ENCODE data around the gene MC2R. TPM values are rescaled to one million over a fixed set of nuclear protein-coding genes. Genes with fewer than 3 reads are reported as not detected.
"Not testable (repeated sequence)": the region's sequence is repeated elsewhere in the genome, so short reads cannot be mapped to it uniquely, and the experiment has no call there.

Gene MC2R
- total RNA-seq, 1 donor from 2014 or later, result not detected

DNA sequence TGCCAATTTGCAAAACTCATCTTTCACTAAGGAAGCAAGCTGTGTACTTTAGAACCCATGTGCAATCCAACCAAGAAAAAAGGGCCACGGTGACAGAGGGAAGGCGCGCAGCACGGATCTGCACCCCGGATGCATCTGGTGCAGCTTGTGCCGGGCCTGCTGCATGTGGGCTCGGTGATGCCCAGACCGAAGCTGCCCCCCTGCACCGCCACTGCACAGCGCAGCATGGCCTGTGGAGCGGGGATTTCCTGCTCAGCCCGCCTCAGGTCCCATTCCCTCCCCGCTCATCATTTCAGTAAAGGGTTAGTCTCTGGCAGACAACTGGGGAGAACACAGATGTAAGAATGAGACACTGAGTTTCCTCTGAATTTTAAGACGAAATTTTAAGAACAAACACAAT, 43.0 kb downstream of the MC2R start:
- Histone ChIP-seq H3K27ac (no peak overlapping the region), H3K79me2 (ENCODE audit: low read depth) (no peaks in the 10 kb centered on the region), H3K4me1 (no peaks in the 10 kb centered on the region), H3K4me3 (no peak overlapping the region), H3K36me3 (no peaks in the 10 kb centered on the region), H3K4me2 (no peak overlapping the region), H3K9ac (no peak overlapping the region), H4K20me1 (ENCODE audit: low read depth) (no peaks in the 10 kb centered on the region), H3F3A (ENCODE audit: low read depth) (no peaks in the 10 kb centered on the region), H2AFZ (replicated peaks) (peak overlapping the region; percentile 34), H3K9me3 (ENCODE audit: low read depth) (no peaks in the 10 kb centered on the region), H3K27me3 (peaks cover 47% of the 10 kb centered on the region)
- Mint-ChIP-seq H3K9me3 (no peaks in the 10 kb centered on the region), H3K4me3 (no peak overlapping the region), H3K27me3 (ENCODE audit: insufficient read depth, low read depth) (peaks cover 11% of the 10 kb centered on the region), H3K27ac (no peak overlapping the region), H3K4me1 (peaks cover 5% of the 10 kb centered on the region), H3K36me3 (no peaks in the 10 kb centered on the region)
- TF ChIP-seq, protein P1, sequence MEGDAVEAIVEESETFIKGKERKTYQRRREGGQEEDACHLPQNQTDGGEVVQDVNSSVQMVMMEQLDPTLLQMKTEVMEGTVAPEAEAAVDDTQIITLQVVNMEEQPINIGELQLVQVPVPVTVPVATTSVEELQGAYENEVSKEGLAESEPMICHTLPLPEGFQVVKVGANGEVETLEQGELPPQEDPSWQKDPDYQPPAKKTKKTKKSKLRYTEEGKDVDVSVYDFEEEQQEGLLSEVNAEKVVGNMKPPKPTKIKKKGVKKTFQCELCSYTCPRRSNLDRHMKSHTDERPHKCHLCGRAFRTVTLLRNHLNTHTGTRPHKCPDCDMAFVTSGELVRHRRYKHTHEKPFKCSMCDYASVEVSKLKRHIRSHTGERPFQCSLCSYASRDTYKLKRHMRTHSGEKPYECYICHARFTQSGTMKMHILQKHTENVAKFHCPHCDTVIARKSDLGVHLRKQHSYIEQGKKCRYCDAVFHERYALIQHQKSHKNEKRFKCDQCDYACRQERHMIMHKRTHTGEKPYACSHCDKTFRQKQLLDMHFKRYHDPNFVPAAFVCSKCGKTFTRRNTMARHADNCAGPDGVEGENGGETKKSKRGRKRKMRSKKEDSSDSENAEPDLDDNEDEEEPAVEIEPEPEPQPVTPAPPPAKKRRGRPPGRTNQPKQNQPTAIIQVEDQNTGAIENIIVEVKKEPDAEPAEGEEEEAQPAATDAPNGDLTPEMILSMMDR (IDR thresholded peaks at IDR 0.05), result no peak
- no peak for DNase-seq (ENCODE audit: low spot score)

DNA sequence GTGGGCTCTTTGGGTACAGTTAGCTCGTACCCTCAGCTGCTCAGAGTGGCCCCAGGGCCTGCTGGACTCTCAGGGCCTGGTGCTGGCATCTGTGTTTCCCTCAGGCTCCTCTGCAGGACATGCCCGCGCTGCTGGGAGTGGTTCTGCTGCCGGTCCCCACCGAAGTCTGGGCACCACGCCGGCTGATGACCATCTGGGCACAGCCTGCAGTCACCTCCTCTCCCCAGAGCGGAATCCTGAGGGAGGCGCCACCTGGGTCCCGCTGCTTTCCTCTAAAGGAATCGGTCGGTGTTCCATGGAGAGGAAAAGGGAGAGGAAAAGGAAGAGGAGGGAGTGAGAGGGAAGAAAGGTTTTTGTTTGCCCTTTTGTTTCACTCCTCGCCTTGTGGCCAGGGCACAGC, 43.6 kb downstream of the MC2R start:
- no peaks in the 10 kb centered on the region for H4K20me1 ChIP-seq (ENCODE audit: low read depth)
- no peaks in the 10 kb centered on the region for H3K9me3 ChIP-seq (ENCODE audit: low read depth)
- no peak overlapping the region for H3K9ac ChIP-seq
- no peak overlapping the region for H3K27ac Mint-ChIP-seq
- H3K79me2 ChIP-seq (ENCODE audit: low read depth), result no peaks in the 10 kb centered on the region
- no peak overlapping the region for H3K4me3 ChIP-seq
- H3K9me3 Mint-ChIP-seq, result no peaks in the 10 kb centered on the region
- no peaks in the 10 kb centered on the region for H3K4me1 ChIP-seq
- H3K4me1 Mint-ChIP-seq, result peaks cover 5% of the 10 kb centered on the region
- TF ChIP-seq, protein P1 (IDR thresholded peaks at IDR 0.05), result no peak
- TF ChIP-seq EZH2phosphoT487 (IDR thresholded peaks at IDR 0.05) (no peak), EZH2 (IDR thresholded peaks at IDR 0.05) (no peak)
- H3K27me3 ChIP-seq, result peaks cover 54% of the 10 kb centered on the region
- peak overlapping the region; percentile 34 for H2AFZ ChIP-seq (replicated peaks)
- H3K27me3 Mint-ChIP-seq (ENCODE audit: insufficient read depth, low read depth), result peaks cover 14% of the 10 kb centered on the region
- no peak overlapping the region for H3K4me3 Mint-ChIP-seq
- no peaks in the 10 kb centered on the region for H3K36me3 ChIP-seq
- no peak overlapping the region for H3K27ac ChIP-seq
- no peak overlapping the region for H3K4me2 ChIP-seq
- no peaks in the 10 kb centered on the region for H3K36me3 Mint-ChIP-seq
- H3F3A ChIP-seq (ENCODE audit: low read depth), result no peaks in the 10 kb centered on the region
- DNase-seq (ENCODE audit: low spot score), result no peak

DNA sequence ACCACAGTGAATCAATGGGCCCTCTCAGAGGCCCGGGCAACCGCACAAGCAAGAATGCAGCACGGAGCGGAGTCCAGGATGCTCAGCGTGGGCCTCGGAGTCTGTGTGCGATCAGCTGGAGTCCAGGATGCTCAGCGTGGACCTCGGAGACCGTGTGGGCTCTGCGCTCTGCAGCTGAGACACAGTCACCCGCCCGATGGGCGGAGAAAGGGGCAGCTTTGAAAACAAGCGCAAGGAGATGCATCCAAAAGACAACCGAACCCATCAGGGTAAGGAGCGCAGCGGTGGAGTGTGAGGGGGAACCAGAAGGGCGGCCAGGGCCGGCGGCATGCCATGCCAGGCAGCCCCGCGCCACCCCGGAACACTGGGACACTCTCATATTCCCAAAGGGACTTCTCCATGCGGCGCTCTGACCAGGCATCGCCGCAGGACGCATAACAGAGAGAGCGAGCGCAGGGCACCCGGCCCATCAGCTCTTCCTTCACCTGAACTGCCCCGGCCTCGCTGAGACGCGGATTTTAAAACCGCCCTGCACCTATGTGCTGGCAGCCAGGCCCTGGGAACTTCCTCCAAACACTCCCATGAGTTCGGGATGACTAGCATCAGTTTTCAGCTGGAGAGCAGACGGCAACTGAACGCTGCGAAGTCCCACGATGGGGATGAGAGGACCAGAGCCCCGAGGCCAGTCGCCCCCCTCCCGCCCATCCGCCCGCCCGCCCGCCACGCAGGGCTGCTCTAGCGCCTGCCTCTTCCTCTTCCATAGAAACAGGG, 46.6 kb downstream of the MC2R start:
- Histone ChIP-seq H3K4me3 (peak overlapping the region; percentile 45), H2AFZ (replicated peaks) (peak overlapping the region; percentile 80), H3K4me1 (no peaks in the 10 kb centered on the region), H3K9ac (no peak overlapping the region), H3K79me2 (ENCODE audit: low read depth) (no peaks in the 10 kb centered on the region), H3K9me3 (ENCODE audit: low read depth) (no peaks in the 10 kb centered on the region), H4K20me1 (ENCODE audit: low read depth) (no peaks in the 10 kb centered on the region), H3K27me3 (peaks cover 59% of the 10 kb centered on the region), H3K36me3 (no peaks in the 10 kb centered on the region), H3K4me2 (peak overlapping the region; percentile 97), H3K27ac (no peak overlapping the region), H3F3A (ENCODE audit: low read depth) (no peaks in the 10 kb centered on the region)
- no peaks in the 10 kb centered on the region for H3K9me3 Mint-ChIP-seq
- TF ChIP-seq EZH2 (IDR thresholded peaks at IDR 0.05), result peak; percentile 48
- TF ChIP-seq, protein P1 (IDR thresholded peaks at IDR 0.05), result no peak
- no peaks in the 10 kb centered on the region for H3K36me3 Mint-ChIP-seq
- peaks cover 5% of the 10 kb centered on the region for H3K4me1 Mint-ChIP-seq
- no peak overlapping the region for H3K27ac Mint-ChIP-seq
- peaks cover 14% of the 10 kb centered on the region for H3K27me3 Mint-ChIP-seq (ENCODE audit: insufficient read depth, low read depth)
- DNase-seq (ENCODE audit: low spot score), result peak; percentile 43
- H3K4me3 Mint-ChIP-seq, result peak overlapping the region; percentile 70

DNA sequence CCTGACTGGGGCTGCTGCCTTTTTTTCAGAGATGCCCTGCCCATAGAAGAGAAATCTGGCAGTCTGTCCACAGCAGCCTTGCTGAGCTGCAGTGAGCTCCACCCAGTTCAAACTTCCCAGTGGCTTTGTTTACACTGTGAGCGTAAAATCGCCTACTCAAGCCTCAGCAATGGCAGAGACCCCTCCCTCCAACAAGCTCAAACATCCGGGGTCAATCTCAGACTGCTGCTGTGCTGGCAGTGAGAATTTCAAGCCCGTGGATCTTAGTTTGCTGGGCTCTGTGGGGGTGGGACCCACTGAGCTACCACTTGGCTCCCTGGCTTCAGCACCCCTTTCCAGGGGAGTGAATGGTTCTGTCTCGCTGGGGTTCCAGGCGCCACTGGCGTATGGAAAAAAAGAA, 52.4 kb downstream of the MC2R start:
- H3K9me3 Mint-ChIP-seq; H3K79me2 ChIP-seq (ENCODE audit: low read depth); H3K27ac ChIP-seq; H3K36me3 ChIP-seq; H3K9me3 ChIP-seq (ENCODE audit: low read depth); H3K4me3 Mint-ChIP-seq; H3K4me3 ChIP-seq; H3K36me3 Mint-ChIP-seq; H3F3A ChIP-seq (ENCODE audit: low read depth); H3K4me1 ChIP-seq; H3K4me1 Mint-ChIP-seq; DNase-seq (ENCODE audit: low spot score); H3K4me2 ChIP-seq; H3K9ac ChIP-seq; H4K20me1 ChIP-seq (ENCODE audit: low read depth); H3K27ac Mint-ChIP-seq: not testable (repeated sequence)
- peak overlapping the region; percentile 42 for H2AFZ ChIP-seq (replicated peaks)
- H3K27me3 Mint-ChIP-seq (ENCODE audit: insufficient read depth, low read depth), result peaks cover 11% of the 10 kb centered on the region
- H3K27me3 ChIP-seq, result peaks cover 17% of the 10 kb centered on the region

Data from neural progenitor cell (in vitro differentiated cells).